Right lobe of liver (tissue), 4 donors: ENCODE results near the gene CCNK.

Experiments used
- POLR2A ChIP-seq: fragments of 450-650 bp; IDR thresholded peaks from one replicate; pipeline ENCODE4 v1.6.1; 2017; ENCODE audit warnings: antibody characterized with exemption, mild to moderate bottlenecking
- TF ChIP-seq, protein P1 (sequence below), 4 donors: fragments of 200-600 bp in 3 of 4; fragments of 450-650 bp in 1 of 4; IDR thresholded peaks; one replicate each; pipeline versions ENCODE4 v1.5.1 to v1.8.0; 2016 to 2022; ENCODE audit warnings: antibody characterized with exemption in 4 of 4, mild to moderate bottlenecking in 2 of 4
- donor health status: DM: no; HTN: no; CAD: no.
- donor health status: DM: no; HTN: no; CAD: no.
- donor health status: DM: no; HTN: yes; CAD: no.

DNA sequence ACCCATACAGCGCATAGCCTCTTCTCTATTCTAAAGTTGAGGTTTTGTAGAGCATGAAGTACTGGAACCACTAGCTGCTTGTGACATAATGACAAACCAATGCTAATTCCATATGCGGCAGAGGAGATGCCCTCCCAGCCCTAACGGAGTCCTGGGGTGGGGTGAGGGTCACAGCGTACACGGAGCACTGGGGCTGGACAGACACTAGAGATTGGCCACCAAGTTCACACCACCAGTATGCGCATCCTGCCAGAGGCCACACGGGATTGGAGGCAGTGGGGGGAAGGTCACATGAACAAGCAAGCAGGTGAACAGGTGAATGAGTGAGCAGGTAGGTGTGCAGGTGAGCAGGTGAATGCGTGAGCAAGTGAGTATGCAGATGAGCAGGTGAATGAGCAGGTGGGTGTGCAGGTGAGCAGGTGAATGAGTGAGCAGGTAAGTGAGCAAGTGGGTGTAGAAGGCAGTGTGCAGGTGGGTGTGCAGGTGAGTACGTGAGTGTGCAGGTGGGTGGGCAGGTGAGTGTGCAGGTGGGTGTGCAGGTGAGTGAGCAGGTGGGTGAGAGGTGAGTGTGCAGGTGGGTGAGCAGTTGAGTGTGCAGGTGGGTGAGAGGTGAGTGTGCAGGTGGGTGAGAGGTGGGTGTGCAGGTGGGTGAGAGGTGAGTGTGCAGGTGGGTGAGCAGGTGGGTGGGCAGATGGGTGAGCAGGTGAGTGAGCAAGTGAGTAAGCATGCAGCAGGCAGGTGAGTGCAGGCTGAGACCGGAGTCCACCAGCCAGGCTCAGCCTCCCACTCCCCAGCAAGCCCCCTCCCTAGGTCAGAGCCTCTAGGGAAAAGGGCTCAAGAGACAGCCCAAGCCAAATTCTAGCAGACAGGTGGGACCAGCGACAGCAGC, 70.1 kb downstream of the CCNK start:
- TF ChIP-seq, protein P1, sequence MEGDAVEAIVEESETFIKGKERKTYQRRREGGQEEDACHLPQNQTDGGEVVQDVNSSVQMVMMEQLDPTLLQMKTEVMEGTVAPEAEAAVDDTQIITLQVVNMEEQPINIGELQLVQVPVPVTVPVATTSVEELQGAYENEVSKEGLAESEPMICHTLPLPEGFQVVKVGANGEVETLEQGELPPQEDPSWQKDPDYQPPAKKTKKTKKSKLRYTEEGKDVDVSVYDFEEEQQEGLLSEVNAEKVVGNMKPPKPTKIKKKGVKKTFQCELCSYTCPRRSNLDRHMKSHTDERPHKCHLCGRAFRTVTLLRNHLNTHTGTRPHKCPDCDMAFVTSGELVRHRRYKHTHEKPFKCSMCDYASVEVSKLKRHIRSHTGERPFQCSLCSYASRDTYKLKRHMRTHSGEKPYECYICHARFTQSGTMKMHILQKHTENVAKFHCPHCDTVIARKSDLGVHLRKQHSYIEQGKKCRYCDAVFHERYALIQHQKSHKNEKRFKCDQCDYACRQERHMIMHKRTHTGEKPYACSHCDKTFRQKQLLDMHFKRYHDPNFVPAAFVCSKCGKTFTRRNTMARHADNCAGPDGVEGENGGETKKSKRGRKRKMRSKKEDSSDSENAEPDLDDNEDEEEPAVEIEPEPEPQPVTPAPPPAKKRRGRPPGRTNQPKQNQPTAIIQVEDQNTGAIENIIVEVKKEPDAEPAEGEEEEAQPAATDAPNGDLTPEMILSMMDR (IDR thresholded peaks at IDR 0.05), result no peak
- no peak for TF ChIP-seq POLR2A
